Activated CD4-positive, CD25-positive, alpha-beta regulatory T cell (primary cell): Measurements from ENCODE around the gene HOXB6.

Experiments
- DNase-seq, 4 experiments: peaks; one replicate each; lab custom pipeline; 2025; lab: John Stamatoyannopoulos, UW

The HOXB6 gene

GRCh38 chr17:48609759-48610281 is 5.0 kb upstream of the HOXB6 start:
- no peak for DNase-seq

- no peak for DNase-seq
These were observed 4.2 kb upstream of the HOXB6 start for GRCh38 chr17:48609033-48609432.

DNA sequence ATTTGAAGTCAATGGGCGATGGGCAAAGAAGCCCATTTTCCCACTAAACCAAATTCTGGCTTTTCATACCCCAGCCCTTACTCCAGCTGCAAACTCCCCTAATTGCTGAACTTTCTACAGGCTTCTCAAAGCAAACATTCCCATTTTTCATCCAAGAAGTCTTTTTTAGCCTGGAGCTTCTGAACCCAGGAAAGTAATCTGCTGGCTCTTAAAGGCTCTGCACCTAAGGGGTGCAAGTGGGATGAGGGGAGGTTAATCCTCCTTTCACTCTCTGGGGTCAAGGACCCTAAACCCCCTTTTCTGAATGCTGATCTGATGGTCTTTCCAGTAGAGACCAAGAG is 3.7 kb upstream of the HOXB6 start:
- no peak for DNase-seq

- no peak for DNase-seq
These were observed 2.3 kb upstream of the HOXB6 start for GRCh38 chr17:48606892-48607614.

GRCh38 chr17:48605991-48606891 is 1.5 kb upstream of the HOXB6 start:
- DNase-seq, result no peak

GRCh38 chr17:48605409-48605919 is 678 bp upstream of the HOXB6 start:
- DNase-seq, result no peak

DNA sequence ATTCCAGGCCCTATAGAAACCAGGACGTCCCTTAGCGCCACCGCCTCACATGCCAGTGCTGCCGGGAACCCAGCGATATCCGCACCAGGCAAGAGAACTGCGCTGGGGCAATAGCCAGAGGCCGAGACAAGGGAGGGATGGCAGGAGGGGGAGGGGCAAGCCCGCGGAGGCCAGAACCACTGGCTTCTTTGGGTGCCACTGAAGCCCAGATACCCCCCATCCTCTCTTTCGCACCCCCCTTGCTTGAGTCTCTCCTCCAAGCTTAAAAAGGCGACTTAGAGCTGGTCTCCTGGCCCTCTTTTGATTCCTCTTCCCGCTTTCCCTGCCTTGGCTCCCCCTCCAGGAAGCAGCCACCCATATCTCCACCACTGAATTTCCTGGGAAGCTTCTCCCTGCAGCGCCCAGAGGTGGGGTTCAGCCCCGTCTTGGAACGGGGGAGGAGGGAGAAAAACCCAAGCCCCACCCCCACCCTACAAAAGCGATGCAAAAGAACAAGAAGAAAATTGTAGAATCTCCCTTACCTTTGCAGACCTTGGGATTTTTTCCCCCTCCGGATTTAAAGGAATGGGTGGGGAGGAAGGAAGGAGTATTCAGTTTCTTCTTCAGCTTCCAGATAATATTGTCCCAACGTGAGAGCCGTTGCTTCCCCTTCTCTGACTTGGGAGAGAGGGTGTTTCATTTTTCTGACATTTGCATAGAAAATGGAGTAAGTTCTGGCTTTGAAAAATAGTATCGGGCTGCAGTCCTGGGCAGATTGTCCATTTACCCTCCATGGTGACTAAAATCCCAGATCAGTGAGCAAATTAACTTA is 622 bp downstream of the HOXB6 start:
- no peak for DNase-seq

GRCh38 chr17:48601539-48602425 is 3.0 kb downstream of the HOXB6 start:
- no peak for DNase-seq

DNA sequence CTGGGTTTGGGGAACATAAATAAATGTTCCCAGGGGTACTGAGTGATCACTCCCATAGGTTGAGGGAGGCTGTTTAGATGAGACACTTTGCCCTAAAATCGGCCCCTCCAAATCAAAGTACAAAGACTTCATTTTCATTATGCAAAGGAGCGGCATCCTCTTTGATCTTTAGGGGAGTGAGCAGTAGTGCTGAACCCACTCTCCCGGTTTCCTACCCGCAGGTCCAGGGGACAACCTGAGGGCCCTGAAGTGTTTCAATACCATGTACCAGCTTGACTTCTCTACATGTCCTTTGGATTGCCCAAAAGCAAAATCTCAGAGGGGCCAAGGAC is 3.6 kb downstream of the HOXB6 start:
- no peak for DNase-seq

- DNase-seq, result no peak
These were observed 4.3 kb downstream of the HOXB6 start for GRCh38 chr17:48600244-48601098.

GRCh38 chr17:48599354-48599753 is 5.4 kb downstream of the HOXB6 start:
- DNase-seq, result no peak

GRCh38 chr17:48598736-48599135 is 6.0 kb downstream of the HOXB6 start:
- DNase-seq, result no peak

GRCh38 chr17:48597778-48598631 is 6.8 kb downstream of the HOXB6 start:
- no peak for DNase-seq

- no peak for DNase-seq
These were observed 7.3 kb downstream of the HOXB6 start for GRCh38 chr17:48597528-48597777.

DNA sequence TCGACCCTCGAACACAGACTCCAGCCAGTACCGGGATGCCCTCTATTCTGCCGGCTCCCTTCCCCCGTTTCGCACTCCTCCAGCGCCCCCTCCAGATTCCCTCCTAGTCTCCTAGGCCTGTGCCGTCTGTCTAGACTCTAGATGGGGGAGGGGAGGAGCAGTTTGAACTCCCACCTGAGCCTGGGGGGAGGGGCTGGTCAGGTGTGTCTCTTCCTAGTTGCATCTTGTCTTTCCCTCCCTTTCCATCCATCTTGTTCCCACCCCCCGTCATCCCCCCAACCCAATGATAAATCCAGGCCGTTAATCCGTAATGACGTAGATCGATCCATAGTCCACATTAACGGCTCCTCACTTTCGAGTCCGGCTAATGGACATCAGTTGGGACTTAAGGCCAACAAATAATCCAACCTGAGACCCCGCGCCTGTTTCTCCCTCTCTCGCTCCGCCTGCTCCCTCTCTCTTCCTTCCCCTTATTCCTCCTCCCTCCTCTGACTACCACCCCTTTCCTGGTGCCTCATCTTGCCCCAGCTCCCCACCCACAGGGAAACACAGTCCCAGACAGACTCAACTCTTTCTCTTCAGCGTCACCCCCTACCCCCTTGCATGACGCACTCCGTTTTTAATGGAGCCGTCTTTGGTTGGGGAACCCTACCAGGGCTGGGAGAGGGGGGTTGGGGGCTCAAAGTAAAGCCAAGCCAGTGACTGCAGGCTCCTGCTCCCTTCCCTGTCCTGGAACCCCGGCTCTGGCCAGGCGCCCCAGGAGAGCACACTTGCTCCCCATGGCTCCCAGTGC is 7.9 kb downstream of the HOXB6 start:
- DNase-seq, result no peak

DNA sequence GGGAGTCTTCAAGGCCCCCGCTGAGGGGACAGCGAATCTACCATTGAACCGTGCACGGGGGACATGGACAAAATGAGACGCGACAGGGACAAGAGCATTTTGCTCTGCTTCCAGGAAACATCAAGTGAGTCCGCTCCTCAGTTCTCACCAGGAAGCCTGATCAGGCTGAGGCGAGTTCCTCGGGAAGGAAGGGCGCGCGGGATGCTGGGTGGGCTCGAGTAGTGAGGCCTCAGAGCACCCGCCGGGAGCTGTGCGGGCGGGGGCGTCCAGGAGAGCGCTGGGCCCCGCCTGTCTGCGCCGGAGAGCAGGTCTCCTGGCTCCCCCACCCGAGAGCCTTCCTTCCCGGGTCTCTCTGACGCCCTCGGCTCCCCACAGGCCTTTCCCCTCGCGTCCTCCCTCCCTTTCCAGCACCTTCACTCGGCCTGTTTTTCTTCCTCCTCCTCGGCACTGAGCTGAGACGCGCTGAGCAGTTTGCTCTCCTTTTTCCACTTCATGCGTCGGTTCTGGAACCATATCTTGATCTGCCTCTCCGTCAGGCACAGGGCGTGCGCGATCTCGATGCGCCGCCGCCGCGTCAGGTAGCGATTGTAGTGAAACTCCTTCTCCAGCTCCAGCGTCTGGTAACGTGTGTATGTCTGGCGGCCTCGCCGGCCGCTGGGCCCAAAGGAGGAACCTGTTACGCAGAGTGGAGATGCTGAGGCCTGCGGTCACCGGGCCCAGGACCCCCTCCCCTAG is 8.6 kb downstream of the HOXB6 start:
- no peak for DNase-seq

GRCh38 chr17:48595278-48595999 is 9.3 kb downstream of the HOXB6 start:
- no peak for DNase-seq
